ENCODE data around the gene OBP2B.
"Not testable (repeated sequence)": the region's sequence is repeated elsewhere in the genome, so short reads cannot be mapped to it uniquely, and the experiment has no call there.

OBP2B gene

DNA sequence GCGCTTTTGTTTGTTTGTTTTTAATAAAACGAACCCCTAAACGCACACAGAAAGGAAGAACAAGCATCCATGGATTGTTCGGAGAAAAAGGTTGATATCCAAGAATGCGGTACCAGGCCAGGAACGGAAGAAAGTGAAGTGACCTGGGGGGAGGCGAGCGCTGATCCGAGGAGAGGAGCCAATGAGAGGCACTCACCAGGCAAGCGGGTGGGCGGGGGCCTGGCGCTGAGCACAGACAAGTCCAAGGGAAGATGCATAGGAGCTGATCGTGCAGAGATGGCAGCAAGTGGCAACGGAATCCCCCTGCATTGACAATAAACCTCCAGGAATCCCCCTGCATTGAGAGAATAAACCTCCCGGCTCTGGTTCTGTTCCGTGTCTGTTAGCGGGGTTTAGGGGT lies 8.4 kb downstream of the OBP2B start:
- no peak for DNase-seq

GRCh38 chr9:133199648-133200321 lies 9.3 kb downstream of the OBP2B start:
- DNase-seq = no peak

DNA sequence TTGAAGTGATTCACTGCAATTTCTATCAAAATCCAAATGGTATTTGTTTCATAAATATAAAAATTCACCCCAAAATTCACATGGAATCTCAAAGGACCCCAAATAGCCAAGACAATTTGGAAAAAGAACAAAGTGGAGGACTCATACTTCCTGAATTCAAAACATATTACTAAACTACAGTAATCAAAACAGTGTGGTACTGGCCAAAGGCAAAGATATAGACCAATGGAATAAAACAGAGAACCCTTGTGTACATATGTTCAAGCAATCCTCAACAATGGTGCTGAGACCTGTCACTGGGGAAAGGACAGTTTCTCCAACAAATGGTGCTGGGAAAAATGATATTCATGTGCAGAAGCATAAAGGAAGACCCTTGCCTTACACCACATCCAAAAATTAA lies 14.0 kb downstream of the OBP2B start:
- no peak for DNase-seq

DNA sequence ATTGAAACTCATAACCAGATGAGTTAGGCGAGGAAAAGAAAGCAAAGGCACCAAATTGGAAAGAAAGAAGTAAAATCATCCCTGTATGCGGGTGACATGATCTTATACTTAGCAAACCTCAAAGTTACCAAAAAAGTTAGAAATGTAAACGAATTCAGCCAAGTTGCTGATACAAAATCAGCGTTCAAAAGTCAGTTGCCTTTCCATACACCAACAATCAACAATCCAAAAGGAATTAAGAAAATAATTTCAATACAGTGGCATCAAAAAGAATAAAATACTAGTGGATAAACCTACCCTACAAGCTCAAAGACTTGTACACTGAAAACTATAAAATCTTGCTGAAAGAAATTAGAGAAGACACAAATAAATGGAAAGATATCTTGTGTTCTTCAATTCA lies 14.5 kb downstream of the OBP2B start:
- no peak for DNase-seq

- no peak for DNase-seq
These were observed 17.1 kb downstream of the OBP2B start for GRCh38 chr9:133191989-133192388.

GRCh38 chr9:133189826-133190225 lies 19.2 kb downstream of the OBP2B start:
- DNase-seq = no peak

DNA sequence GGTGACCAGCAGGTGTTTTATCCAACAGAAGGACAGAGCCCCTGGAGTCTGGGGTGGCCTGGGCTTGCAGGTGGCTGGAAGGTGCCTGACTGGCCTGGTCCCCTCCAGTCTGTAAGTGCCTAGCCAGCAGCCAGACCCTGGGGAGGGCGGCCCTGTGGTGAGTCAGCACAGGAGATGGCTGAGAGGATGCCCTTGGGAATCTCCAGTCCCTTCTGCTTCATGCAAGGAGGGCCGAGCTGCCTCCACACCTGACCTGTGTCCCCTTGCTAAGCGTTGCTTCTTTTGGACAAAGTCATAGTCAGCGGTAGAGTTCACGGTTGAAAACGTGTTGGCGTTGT lies 20.2 kb downstream of the OBP2B start:
- no peak for DNase-seq

DNA sequence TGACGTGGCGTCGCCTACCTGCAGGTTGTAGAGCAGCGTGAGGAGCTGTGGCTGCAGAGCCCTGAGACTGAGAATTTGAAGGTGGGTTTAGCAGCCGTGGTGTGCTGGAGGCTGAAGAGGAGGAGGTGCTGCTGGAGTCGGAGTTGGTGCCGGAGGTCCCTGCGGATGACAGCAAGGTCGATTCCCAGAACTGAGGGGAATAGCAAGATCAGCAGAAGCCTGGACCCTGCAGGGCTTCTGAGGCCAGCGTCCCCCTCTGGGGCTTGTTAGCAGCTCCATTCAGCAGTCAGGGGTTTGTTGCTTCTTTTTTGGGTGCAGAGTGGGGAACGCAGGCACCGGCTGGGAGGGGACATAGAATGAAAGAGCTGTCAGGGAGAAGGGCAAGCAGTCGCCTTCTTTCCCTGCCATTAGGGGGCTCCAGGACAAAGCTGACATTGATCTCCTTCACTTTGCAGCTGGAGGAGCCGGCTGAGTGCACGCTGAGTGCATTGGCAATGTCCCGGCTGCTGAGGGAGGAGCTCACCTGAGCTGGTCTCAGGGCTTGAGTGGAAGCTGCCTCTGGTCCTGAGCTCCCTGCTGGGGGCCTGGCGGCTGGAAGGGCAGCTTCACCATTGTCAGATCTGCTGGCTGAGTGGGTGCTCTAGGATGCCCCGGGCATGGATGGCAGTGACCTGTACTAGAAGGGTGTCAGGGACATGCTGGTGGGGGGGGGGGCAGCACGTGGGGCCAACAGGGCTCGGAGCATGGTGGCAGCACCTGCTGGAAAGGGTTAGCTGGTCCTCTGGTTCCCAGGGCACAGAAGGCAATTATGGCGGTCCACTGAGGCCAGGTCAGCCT lies 20.8 kb downstream of the OBP2B start:
- no peak for DNase-seq

DNA sequence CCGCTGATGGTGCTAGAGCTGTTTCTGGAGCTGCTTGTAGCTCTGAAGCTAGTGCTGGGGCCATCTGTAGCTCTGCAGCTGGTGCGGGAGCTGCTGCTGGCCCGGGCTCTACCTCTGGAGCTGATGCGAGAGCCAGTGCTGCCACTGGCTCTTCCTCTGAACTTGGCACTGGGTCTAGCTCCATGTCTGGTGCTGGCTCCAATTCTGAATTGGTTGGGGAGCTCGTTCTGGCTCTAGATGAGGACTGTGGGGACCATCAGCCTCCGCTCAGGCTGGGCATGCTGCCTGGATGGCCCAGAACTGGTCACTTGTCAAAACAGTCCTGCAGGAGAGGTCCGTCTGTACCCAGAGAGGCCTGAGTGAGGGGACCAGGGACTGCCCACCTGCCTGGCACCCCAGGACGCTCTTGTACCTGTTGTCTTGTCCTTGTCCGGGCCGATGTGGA lies 21.5 kb downstream of the OBP2B start:
- no peak for DNase-seq

DNA sequence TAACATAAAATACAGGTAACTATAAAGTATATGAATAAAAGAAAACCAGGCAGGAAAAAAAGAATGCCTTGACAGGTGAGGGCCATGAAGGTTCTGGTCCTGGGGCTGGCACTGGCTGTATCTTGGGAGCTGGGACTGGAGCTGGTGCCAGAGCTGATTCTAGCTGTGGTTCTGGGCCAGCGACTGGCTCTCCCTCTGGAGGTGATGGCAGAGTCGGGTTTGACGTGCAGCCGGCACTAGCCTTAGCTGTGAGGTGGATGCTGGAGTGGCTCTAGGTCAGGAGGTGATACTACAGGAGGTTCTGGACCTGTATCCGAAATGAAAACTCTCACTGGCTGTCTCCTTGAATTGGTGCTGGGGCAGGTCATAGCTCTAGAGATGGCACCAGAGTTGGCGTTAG lies 22.3 kb downstream of the OBP2B start:
- no peak for DNase-seq

DNA sequence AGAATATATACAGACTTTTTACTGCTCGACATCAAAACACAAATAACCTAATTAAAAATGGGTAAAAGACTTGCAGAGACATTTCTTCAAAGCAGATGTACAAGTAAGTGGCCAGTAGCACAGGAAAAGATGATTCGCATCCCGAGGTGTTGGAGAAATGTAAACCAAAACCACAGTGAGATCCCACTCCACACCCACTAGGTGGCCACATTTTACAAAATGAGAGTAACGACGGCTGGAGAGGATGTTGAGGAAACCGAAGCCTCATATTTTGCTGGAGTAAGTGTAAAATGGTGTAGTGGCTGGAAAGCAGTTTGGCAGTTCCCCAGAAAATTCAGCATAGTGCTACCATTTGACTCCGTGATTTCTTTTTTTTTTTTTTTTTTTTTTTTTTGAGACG lies 24.1 kb downstream of the OBP2B start:
- DNase-seq = no peak

DNA sequence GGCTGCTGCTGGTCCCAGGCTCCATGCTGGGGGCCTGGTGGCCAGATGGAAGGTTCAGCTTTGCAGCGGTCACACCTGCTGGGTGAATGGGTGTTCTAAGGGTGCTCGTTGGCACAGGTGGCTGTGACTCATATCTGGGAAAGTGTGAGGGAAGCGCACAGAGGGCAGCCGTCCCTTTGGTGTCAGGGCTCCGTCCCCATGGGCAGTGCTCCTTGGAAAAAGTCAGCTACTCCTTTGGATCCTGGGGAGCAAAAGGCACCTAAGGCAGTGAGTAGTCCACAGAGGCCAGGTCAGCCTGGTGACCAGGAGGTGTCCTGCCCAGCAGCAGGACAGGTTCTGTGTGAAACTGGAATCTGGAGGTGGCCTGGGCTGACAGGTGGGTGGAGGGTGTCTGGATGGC lies 26.9 kb downstream of the OBP2B start:
- no peak for DNase-seq

- DNase-seq = no peak
These were observed 27.5 kb downstream of the OBP2B start for GRCh38 chr9:133181561-133181960.

DNA sequence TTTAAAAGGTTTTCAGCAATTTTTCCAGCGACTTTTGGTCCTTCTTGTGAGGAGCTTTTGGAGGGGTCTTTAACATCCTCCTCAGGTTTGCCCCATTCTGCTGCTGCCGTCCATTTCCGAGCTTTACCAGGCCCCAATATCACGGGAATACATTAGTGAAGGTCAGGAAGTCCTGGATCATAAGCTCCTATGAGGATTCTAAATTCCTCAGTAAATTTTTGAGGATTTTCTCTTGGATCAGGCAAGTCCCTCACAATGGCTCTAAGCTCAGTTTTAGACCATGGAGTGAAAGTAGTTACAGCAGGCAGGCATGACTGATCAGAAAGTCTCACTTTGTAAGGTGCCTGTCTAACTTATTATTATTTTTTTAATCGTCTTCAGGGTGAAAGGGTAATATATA lies 28.1 kb downstream of the OBP2B start:
- DNase-seq = no peak

DNA sequence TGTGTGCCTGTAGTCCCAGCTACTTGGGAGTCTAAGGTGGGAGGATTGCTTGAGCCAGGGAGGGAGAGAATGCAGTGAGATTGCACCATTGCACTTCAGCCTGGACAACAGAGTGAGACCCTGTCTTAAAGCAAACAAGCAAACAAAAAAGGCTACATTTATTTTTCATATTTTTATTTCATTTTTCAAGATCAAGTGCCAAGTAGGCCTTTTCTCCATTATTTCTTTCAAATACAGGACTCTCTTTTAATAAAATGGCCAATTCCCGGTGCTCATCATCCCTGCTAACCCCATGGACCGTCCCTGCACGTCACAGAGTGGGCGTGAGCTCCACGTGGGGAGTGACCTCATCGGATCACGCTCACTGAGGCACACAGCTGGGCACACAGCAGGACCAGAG lies 36.0 kb downstream of the OBP2B start:
- DNase-seq = no peak

GRCh38 chr9:133171161-133171961 lies 37.7 kb downstream of the OBP2B start:
- no peak for DNase-seq

GRCh38 chr9:133170716-133171115 lies 38.3 kb downstream of the OBP2B start:
- no peak for DNase-seq

DNA sequence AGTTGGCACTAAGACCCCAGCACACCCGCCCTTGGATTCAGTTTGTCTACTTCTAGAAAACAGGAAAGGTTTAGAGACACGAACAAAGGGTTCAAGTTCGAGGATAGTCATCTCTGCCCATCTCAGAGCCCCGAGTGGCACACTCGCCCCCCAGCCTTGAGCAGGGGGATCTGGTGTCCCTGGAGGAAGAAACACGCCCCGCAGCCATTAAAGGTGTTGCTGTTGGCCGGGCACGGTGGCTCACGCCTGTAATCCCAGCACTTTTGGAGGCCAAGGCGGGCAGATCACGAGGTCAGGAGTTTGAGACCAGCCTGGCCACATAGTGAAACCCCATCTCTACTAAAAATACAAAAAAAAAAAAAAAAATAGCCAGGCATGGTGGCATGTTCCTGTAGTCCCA lies 39.4 kb downstream of the OBP2B start:
- not testable (repeated sequence) for DNase-seq

GRCh38 chr9:133169102-133169501 lies 39.9 kb downstream of the OBP2B start:
- DNase-seq = no peak

- DNase-seq = no peak
These were observed 40.6 kb downstream of the OBP2B start for GRCh38 chr9:133168432-133168831.

DNA sequence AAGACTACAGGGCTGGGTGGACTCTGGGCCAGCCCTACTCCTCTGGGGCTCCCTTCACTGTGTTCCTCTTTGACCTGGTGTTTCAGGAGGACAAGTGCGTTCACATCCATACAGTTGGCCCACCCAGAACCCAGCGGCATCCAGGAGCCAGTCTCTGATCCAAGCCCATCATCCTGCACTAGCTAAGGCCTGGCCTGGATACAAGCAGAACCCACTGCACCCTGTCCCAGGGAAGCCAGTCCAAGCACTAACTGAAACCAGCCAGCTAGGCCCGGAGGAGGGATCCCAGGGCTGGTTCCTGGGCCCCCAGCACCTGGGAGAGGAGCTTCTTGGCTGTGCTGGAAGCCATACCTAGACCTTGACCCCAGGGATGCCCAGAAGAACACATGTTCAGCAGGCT lies 41.3 kb downstream of the OBP2B start:
- DNase-seq = no peak

DNA sequence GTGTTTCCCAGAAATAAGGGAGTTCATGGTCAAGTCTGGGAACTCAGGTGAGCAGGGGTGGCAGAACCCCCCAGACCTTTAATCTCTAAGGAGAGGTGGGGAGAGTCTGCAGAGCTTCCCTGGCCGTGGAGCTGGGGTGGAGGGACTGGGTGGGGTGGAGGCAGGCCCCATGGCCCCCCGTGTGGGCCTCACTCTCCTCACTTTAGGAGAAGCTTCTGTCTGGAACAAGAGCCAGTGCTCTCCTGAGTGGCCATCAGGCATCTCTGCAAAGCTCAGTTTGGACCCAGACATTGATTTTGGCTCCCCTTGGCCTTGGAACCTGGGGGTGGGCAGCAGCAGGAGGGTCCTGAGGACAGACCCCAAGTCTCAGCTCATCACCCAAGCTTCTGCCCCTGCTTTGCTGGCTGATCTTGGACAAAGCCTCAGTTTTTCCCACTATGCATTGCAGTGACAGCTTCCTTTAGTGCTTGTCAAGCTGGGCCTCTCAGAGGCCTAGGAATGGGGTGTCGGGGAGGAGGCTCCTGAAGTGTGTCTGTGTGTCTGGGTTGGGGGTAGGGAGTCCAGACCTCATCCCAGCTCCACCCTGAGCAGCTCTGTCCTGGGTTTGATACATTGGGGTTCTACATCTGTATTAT lies 41.8 kb downstream of the OBP2B start:
- DNase-seq = no peak

DNA sequence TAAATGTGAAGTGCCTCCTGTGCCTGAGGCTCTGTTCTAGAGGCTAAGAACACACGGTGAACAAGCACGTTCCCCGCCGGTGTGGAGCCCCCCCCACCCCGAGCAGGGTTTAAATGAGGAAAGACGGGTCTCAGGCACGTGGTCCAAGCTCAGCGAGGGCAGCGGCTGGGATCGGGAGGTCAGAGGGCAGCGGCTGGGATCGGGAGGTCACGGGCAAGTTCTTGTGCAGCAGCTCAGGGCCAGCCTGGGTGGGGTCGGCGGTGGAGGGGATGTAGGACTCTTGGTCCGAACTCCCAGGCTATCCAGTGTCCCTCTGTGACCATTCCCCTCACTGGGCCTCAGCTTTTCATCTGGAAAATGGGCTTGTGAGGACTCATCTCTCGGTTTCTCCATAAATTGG lies 42.7 kb downstream of the OBP2B start:
- no peak for DNase-seq

- DNase-seq = no peak
These were observed 43.7 kb downstream of the OBP2B start for GRCh38 chr9:133165452-133165730.

Measured in GOT3 (cell line).